OCI-LY7 (cell line): ENCODE measurements around the gene ARPC4. TPM values are rescaled to one million over a fixed set of nuclear protein-coding genes. Genes with fewer than 3 reads are reported as not detected.

Source experiments
- BruUV-seq: library from RNA; stranded (reverse); fragments of 400-500 nt; replicated peaks from 2 replicates; lab custom pipeline; 2021; lab: Mats Ljungman, UMichigan
- CTCF ChIA-PET: fragments of 300-600 bp; sonication (Branson Sonifier 250); formaldehyde crosslinking; loops from one replicate; lab custom pipeline; 2022; ENCODE audit warnings: antibody characterized with exemption; ENCODE audit not compliant: unreplicated experiment; lab: Charles Lee
- POLR2A ChIA-PET: fragments of 300-600 bp; sonication (Branson Sonifier 250); formaldehyde crosslinking; loops from one replicate; lab custom pipeline; 2022; ENCODE audit warnings: antibody characterized with exemption; lab: Charles Lee
- DNase-seq: peaks from one replicate; pipeline ENCODE4 v3.0.0-alpha.2; 2015; ENCODE audit warnings: low spot score
- H2AFZ ChIP-seq: fragments of 200-600 bp; sonication (generic), shearing (Covaris generic); 2 replicates; pipeline ENCODE4 v1.6.1; 2014; ENCODE audit warnings: mild to moderate bottlenecking, antibody characterized with exemption, low read length, moderate library complexity
- H3K27ac ChIP-seq: fragments of 200-600 bp; sonication (generic); 2 replicates; pipeline ENCODE4 v1.5.1; 2014; ENCODE audit warnings: mixed run types, low read depth, mild to moderate bottlenecking, moderate library complexity, low read length, inconsistent platforms; ENCODE audit not compliant: poor library complexity, severe bottlenecking
- H3K36me3 ChIP-seq: fragments of 200-600 bp; sonication (generic); 2 replicates; pipeline ENCODE4 v1.6.1; 2014; ENCODE audit warnings: mild to moderate bottlenecking, antibody characterized with exemption, low read length, moderate library complexity, mixed read lengths; ENCODE audit not compliant: insufficient read depth
- H3K4me1 ChIP-seq: fragments of 200-600 bp; sonication (generic); 2 replicates; pipeline ENCODE4 v1.5.1; 2014; ENCODE audit warnings: mild to moderate bottlenecking, low read length; ENCODE audit not compliant: insufficient read depth, poor library complexity, severe bottlenecking
- H3K4me2 ChIP-seq: fragments of 200-600 bp; sonication (generic); 2 replicates; pipeline ENCODE4 v1.6.1; 2014; ENCODE audit warnings: mild to moderate bottlenecking, low read length
- H3K4me3 ChIP-seq: fragments of 200-600 bp; sonication (generic); 2 replicates; pipeline ENCODE4 v1.5.1; 2014; ENCODE audit warnings: mild to moderate bottlenecking, low read depth, low read length; ENCODE audit not compliant: poor library complexity, severe bottlenecking
- H3K79me2 ChIP-seq: fragments of 200-600 bp; sonication (generic); 2 replicates; pipeline ENCODE4 v1.6.1; 2016; ENCODE audit warnings: low read depth, mild to moderate bottlenecking, low read length, moderate library complexity, mixed read lengths; ENCODE audit not compliant: insufficient read depth
- H3K9me2 ChIP-seq: fragments of 200-600 bp; sonication (generic); 2 replicates; pipeline ENCODE4 v1.6.1; 2016; ENCODE audit warnings: mild to moderate bottlenecking, low read length, mixed read lengths; ENCODE audit not compliant: insufficient read depth
- H3K9me3 ChIP-seq: fragments of 200-600 bp; sonication (generic); 2 replicates; pipeline ENCODE4 v1.6.1; 2014; ENCODE audit warnings: mild to moderate bottlenecking, mixed run types, low read length, mixed read lengths
- H4K20me1 ChIP-seq: fragments of 200-600 bp; sonication (generic); 2 replicates; pipeline ENCODE4 v1.6.1; 2014; ENCODE audit warnings: mild to moderate bottlenecking, antibody characterized with exemption, low read length, moderate library complexity, mixed read lengths; ENCODE audit not compliant: insufficient read depth
- EZH2phosphoT487 ChIP-seq: fragments of 200-600 bp; sonication (generic); IDR thresholded peaks from 2 replicates; pipeline ENCODE4 v1.6.1; 2018; ENCODE audit warnings: low read depth, borderline replicate concordance, mild to moderate bottlenecking, mixed run types, antibody characterized with exemption, low read length, moderate library complexity, mixed read lengths
- intact Hi-C: fragments of 100-400 bp; cut with micrococcal nuclease; formaldehyde crosslinking; loops from one replicate; pipeline ENCODE4 v1.10.0; 2022; ENCODE audit not compliant: unreplicated experiment
- total RNA-seq, 2 experiments: library from RNA; depleted of rRNA in 1 of 2; stranded (reverse); fragments of >200 nt in 1 of 2; shearing (Covaris generic) in 1 of 2; gene quantifications; 2 replicates each; pipeline ENCODE4 v1.2.3, GENCODE V29; 2014 to 2022
- TF ChIP-seq, protein P1 (sequence below): fragments of 200-600 bp; sonication (generic); conservative IDR thresholded peaks from 2 replicates; pipeline ENCODE4 v1.5.1; 2014; ENCODE audit warnings: mild to moderate bottlenecking, antibody characterized with exemption, low read length, moderate library complexity, mixed read lengths

ARPC4 gene
- total RNA-seq, 2 experiments from 2014 or later, result 99.5 to 118 TPM

DNA sequence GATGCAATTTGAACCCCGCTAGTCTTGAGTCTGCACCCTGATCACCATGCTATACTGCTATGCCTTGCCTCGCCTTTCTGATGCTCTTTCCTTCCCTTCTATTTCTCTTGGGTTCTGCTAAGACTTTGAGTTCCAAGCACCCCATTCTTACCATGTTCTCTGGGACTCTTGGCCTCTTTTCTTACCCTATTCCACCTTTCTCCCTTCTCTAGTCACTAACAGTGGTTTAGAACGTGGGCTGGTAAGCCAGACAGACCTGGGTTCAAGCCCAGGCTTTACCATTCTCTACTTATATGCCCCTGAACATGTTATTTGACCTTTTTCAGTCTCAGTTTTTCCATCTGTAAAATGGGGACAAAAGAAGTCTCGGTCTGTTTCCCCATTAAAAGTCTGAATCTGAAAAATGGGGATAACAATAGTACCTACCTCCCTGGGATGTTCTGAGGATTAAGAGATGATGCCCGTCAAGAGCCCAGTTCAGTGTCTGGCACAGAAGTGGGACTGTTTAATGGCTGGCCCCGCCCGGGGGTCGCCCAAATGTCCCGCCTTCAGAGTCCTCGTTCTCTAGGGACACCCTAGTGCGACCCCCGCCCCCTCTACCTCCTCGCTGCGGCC is 985 bp upstream of the ARPC4 start:
- DNase-seq, result no peak
- peak overlapping the region; percentile 22; the same call in 1 of the 2 replicates for H2AFZ ChIP-seq
- H3K9me3 ChIP-seq, result no peaks in the 10 kb centered on the region
- peak overlapping the region; percentile 97 for H3K4me2 ChIP-seq
- ChIA-PET CTCF (no interaction called here), POLR2A (interaction anchor here (0.6 to 2.4 kb wide), 12 partner anchors 9 to 372 kb away, joined by 3 to 17 read pairs (median 5); partner anchors contain the start of genes BRPF1 and OGG1)
- peak overlapping the region; percentile 96 for H3K4me3 ChIP-seq
- peaks cover 10% of the 10 kb centered on the region; the same call in 1 of the 2 replicates for H4K20me1 ChIP-seq
- intact Hi-C loops, result loop anchor here (1.0 to 5.0 kb wide), 4 partner anchors 42 to 395 kb away; partner anchors contain the start of genes BRPF1, CRELD1 and SETD5
- no peak for TF ChIP-seq EZH2phosphoT487
- TF ChIP-seq, protein P1, sequence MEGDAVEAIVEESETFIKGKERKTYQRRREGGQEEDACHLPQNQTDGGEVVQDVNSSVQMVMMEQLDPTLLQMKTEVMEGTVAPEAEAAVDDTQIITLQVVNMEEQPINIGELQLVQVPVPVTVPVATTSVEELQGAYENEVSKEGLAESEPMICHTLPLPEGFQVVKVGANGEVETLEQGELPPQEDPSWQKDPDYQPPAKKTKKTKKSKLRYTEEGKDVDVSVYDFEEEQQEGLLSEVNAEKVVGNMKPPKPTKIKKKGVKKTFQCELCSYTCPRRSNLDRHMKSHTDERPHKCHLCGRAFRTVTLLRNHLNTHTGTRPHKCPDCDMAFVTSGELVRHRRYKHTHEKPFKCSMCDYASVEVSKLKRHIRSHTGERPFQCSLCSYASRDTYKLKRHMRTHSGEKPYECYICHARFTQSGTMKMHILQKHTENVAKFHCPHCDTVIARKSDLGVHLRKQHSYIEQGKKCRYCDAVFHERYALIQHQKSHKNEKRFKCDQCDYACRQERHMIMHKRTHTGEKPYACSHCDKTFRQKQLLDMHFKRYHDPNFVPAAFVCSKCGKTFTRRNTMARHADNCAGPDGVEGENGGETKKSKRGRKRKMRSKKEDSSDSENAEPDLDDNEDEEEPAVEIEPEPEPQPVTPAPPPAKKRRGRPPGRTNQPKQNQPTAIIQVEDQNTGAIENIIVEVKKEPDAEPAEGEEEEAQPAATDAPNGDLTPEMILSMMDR, result no peak
- TSS peak; percentile 81 for BruUV-seq
- H3K36me3 ChIP-seq, result peaks cover 63% of the 10 kb centered on the region
- peaks cover 53% of the 10 kb centered on the region for H3K79me2 ChIP-seq
- H3K9me2 ChIP-seq, result no peaks in the 10 kb centered on the region
- peaks cover 47% of the 10 kb centered on the region for H3K4me1 ChIP-seq
- peak overlapping the region; percentile 72 for H3K27ac ChIP-seq

DNA sequence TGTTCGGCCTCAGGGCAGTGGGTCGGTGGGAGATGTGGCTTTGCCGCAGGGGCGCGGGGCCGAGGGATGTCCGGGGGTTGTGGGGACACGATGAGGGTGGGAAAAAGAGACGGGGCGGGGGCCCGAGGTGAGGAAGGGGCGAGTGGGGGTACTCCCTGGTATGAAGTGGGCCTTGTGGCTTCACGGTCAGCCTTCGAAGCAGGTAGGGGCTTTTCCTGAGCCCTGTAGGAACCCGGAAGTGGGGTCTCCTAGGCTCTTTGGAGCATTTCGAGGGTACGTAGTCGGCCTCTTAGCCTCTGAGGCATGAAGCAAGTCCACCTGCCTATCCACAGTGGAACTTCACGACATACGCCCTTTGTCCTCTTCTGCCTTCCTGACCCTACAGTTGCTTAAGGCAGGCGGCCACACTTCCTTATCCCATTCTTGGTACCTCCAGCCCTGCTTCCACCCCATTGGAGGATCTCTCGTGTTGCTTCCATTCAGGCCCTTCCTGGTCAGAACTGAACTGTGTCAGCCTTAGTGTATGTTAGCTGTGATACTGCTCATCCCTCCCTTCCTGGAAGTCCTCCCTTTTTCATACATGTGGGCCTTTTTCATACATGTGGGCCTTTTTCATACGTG is 389 bp downstream of the ARPC4 start:
- DNase-seq, result peak; percentile 57
- peak overlapping the region; percentile 72 for H3K27ac ChIP-seq
- CTCF ChIA-PET, result interaction anchor here (0.5 kb wide), 1 partner anchor 46 kb away, joined by 3 read pairs; no protein-coding TSS in a partner anchor
- H3K4me3 ChIP-seq, result peak overlapping the region; percentile 96
- TF ChIP-seq, protein P1, result no peak
- TF ChIP-seq EZH2phosphoT487, result no peak
- POLR2A ChIA-PET, result interaction anchor here (0.5 to 2.4 kb wide), 13 partner anchors 11 to 430 kb away, joined by 3 to 17 read pairs (median 3); partner anchors contain the start of genes BRPF1, JAGN1 and OGG1
- no peaks in the 10 kb centered on the region for H3K9me2 ChIP-seq
- peaks cover 66% of the 10 kb centered on the region for H3K36me3 ChIP-seq
- H3K4me1 ChIP-seq, result peaks cover 47% of the 10 kb centered on the region
- peaks cover 10% of the 10 kb centered on the region; the same call in 1 of the 2 replicates for H4K20me1 ChIP-seq
- intact Hi-C loops, result loop anchor here (2.0 to 5.0 kb wide), 3 partner anchors 62 to 396 kb away; partner anchors contain the start of genes BRPF1, CRELD1 and SETD5
- peaks cover 66% of the 10 kb centered on the region for H3K79me2 ChIP-seq
- BruUV-seq, result TSS peak; percentile 62
- no peak overlapping the region; the same call in 1 of the 2 replicates for H2AFZ ChIP-seq
- H3K9me3 ChIP-seq, result no peaks in the 10 kb centered on the region
- H3K4me2 ChIP-seq, result peak overlapping the region; percentile 97
